GM04503 (cell line): ENCODE results near the gene MAPK8IP1.
"Not testable (repeated sequence)": the region's sequence is repeated elsewhere in the genome, so short reads cannot be mapped to it uniquely, and the experiment has no call there.

Experiments used
- DNase-seq: peaks from one replicate; pipeline ENCODE4 v3.0.0-alpha.2; 2012; ENCODE audit warnings: low read depth

MAPK8IP1 gene

GRCh38 chr11:45885274-45885920 is at the start of gene MAPK8IP1:
Gene MAPK8IP1 (plus strand): TSS chr11:45885651. CDS start chr11:45885821, 170 bp downstream.
- no peak for DNase-seq

GRCh38 chr11:45839204-45839603 is 46.2 kb upstream of the MAPK8IP1 start:
- no peak for DNase-seq

- DNase-seq, result not testable (repeated sequence)
Measured at GRCh38 chr11:45840251-45840650, 45.2 kb upstream of the MAPK8IP1 start.

GRCh38 chr11:45843158-45843924 is 42.1 kb upstream of the MAPK8IP1 start:
- no peak for DNase-seq

- DNase-seq, result no peak
Measured at GRCh38 chr11:45844822-45845578, 40.5 kb upstream of the MAPK8IP1 start.

- DNase-seq, result no peak
Measured at GRCh38 chr11:45846174-45846675, 39.2 kb upstream of the MAPK8IP1 start.

GRCh38 chr11:45846974-45847910 is 38.2 kb upstream of the MAPK8IP1 start, which contains the start of gene CRY2:
Gene CRY2 (plus strand): TSS chr11:45847475. CDS start chr11:45847491, 16 bp downstream.
- DNase-seq, result peak; percentile 89

- DNase-seq, result no peak
Measured at GRCh38 chr11:45847911-45848316, 37.5 kb upstream of the MAPK8IP1 start.

- DNase-seq, result no peak
Measured at GRCh38 chr11:45848654-45849081, 36.8 kb upstream of the MAPK8IP1 start.

GRCh38 chr11:45850446-45850845 is 35.0 kb upstream of the MAPK8IP1 start:
- no peak for DNase-seq

GRCh38 chr11:45851228-45851627 is 34.2 kb upstream of the MAPK8IP1 start:
- no peak for DNase-seq

- no peak for DNase-seq
Measured at GRCh38 chr11:45852018-45852711, 33.3 kb upstream of the MAPK8IP1 start.

- DNase-seq, result no peak
Measured at GRCh38 chr11:45852712-45853101, 32.7 kb upstream of the MAPK8IP1 start.

GRCh38 chr11:45853332-45854219 is 31.9 kb upstream of the MAPK8IP1 start:
- no peak for DNase-seq

- no peak for DNase-seq
Measured at GRCh38 chr11:45855308-45855707, 30.1 kb upstream of the MAPK8IP1 start.

- peak; percentile 81 for DNase-seq
Measured at GRCh38 chr11:45856044-45856468, 29.4 kb upstream of the MAPK8IP1 start.

GRCh38 chr11:45857961-45858474 is 27.4 kb upstream of the MAPK8IP1 start:
- peak; percentile 98 for DNase-seq

- DNase-seq, result no peak
Measured at GRCh38 chr11:45858751-45859398, 26.6 kb upstream of the MAPK8IP1 start.

GRCh38 chr11:45859661-45860140 is 25.8 kb upstream of the MAPK8IP1 start:
- peak; percentile 98 for DNase-seq
